Measurements from ENCODE around the gene RNF150.
"Not testable (repeated sequence)": the region's sequence is repeated elsewhere in the genome, so short reads cannot be mapped to it uniquely, and the experiment has no call there.

RNF150 gene

DNA sequence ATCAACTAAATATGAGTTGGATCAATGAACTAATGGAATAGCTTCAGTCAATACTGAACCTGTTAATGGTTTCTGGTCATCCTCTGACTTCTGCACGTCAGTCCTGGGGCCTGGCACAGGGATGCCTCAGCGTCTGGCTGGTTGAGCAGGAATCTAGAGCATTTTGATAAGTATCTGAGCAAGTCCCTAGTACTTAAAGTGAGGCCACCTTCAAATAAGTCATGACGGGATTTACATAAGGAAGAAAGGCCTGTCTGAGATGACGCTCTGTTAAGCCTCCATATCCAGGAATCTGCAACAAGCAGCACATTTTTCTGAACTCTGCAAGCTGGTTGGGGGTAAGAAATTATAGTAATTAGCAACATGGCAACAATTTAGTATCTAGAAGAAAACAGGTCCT lies 293.9 kb downstream of the RNF150 start:
- DNase-seq (ENCODE audit: low spot score), result no peak
- POLR2A ChIA-PET (ENCODE audit: low non-redundant PET), result no interaction called here
- no peak overlapping the region for H3K27ac ChIP-seq
- TF ChIP-seq, protein P1, sequence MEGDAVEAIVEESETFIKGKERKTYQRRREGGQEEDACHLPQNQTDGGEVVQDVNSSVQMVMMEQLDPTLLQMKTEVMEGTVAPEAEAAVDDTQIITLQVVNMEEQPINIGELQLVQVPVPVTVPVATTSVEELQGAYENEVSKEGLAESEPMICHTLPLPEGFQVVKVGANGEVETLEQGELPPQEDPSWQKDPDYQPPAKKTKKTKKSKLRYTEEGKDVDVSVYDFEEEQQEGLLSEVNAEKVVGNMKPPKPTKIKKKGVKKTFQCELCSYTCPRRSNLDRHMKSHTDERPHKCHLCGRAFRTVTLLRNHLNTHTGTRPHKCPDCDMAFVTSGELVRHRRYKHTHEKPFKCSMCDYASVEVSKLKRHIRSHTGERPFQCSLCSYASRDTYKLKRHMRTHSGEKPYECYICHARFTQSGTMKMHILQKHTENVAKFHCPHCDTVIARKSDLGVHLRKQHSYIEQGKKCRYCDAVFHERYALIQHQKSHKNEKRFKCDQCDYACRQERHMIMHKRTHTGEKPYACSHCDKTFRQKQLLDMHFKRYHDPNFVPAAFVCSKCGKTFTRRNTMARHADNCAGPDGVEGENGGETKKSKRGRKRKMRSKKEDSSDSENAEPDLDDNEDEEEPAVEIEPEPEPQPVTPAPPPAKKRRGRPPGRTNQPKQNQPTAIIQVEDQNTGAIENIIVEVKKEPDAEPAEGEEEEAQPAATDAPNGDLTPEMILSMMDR (conservative IDR thresholded peaks at IDR 0.05; ENCODE audit: low read depth), result no peak
- CTCF ChIA-PET, result no interaction called here

GRCh38 chr4:140837736-140838135 lies 295.5 kb downstream of the RNF150 start:
- POLR2A ChIA-PET (ENCODE audit: low non-redundant PET), result no interaction called here
- H3K27ac ChIP-seq, result no peak overlapping the region
- CTCF ChIA-PET, result interaction anchor here (0.6 kb wide), 1 partner anchor 12 kb away, joined by 3 read pairs; no protein-coding TSS in a partner anchor
- TF ChIP-seq, protein P1 (conservative IDR thresholded peaks at IDR 0.05; ENCODE audit: low read depth), result no peak
- DNase-seq (ENCODE audit: low spot score), result no peak

DNA sequence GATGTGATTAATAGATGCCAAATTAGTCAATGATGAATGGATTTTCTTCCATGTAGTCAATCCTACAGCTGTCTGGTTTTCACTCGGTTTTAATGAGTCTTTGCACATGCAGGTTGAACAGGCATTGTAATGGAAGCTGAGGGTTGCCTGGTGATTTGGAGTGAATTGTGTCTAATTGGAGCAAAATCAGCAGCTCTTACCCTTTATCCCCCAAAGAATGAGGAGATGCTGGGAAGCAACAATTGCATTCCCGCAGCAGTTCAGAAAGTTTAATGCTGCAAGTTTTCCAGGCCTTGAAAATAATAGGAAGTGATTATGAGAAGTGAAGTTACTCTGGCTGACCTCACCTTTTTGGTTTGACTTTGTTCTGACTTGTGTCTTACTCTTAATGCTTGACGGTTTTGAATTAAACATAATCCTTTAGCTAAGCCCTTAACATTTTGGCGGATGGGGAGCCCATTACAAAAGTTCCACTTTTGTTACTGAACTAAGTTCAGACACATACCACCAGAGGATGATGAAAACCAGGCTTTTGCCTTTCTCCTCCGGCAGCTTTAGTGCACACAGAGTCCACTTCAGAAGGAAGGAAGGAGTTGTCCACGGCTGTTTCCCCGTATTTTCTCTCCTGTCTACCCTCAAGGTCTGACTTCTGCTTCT lies 298.3 kb downstream of the RNF150 start:
- POLR2A ChIA-PET (ENCODE audit: low non-redundant PET), result no interaction called here
- TF ChIP-seq, protein P1 (conservative IDR thresholded peaks at IDR 0.05; ENCODE audit: low read depth), result no peak
- CTCF ChIA-PET, result interaction anchor here (0.5 to 0.8 kb wide), 2 partner anchors 1000 to 1337 kb away, joined by 3 to 6 read pairs; no protein-coding TSS in a partner anchor
- DNase-seq (ENCODE audit: low spot score), result no peak
- H3K27ac ChIP-seq, result no peak overlapping the region

DNA sequence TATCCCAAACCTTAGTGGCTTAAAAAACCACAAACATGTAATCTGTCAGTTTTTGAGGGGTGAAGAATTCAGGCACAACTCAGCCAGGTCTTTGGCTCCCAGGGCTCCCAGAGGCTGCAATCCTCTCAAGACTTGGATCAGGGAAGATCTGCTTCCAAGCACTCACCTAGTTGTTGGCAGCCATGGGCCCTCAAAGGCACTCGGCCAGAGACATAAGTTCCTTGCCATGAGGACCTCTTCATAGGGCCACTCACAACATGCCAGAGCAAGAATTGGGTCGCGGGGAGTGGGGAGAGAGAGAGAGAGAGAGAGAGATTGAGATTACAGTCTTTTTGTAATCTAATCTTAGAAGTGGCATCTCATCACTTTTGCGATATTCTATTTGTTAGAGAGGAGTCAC lies 300.0 kb downstream of the RNF150 start:
- CTCF ChIA-PET, result no interaction called here
- H3K27ac ChIP-seq, result no peak overlapping the region
- POLR2A ChIA-PET (ENCODE audit: low non-redundant PET), result no interaction called here
- TF ChIP-seq, protein P1 (conservative IDR thresholded peaks at IDR 0.05; ENCODE audit: low read depth), result no peak
- no peak for DNase-seq (ENCODE audit: low spot score)

- ChIA-PET POLR2A (ENCODE audit: low non-redundant PET) (no interaction called here), CTCF (no interaction called here)
- TF ChIP-seq, protein P1 (conservative IDR thresholded peaks at IDR 0.05; ENCODE audit: low read depth), result no peak
- no peak overlapping the region for H3K27ac ChIP-seq
- no peak for DNase-seq (ENCODE audit: low spot score)
Measured at GRCh38 chr4:140829825-140830224, 303.4 kb downstream of the RNF150 start.

DNA sequence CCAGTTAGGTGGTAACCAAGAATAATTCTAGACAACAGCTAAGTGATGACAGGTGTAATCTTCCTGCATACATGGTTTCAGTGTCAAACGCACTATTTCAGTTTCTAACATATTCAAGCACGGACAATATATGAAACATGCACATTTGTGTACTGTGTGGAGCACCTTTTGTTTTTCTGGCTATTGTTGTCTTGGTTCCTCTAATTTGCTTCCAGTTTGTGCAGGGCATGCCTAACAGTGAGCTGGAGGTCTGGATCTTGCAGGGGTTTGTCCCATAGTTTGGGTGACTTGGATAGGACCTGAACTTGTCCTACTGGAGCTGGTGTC lies 306.6 kb downstream of the RNF150 start:
- ChIA-PET CTCF (no interaction called here), POLR2A (ENCODE audit: low non-redundant PET) (interaction anchor here (0.7 kb wide), 1 partner anchor 70 kb away, joined by 4 read pairs; no protein-coding TSS in a partner anchor)
- TF ChIP-seq, protein P1 (conservative IDR thresholded peaks at IDR 0.05; ENCODE audit: low read depth), result no peak
- H3K27ac ChIP-seq, result no peak overlapping the region
- DNase-seq (ENCODE audit: low spot score), result no peak

DNA sequence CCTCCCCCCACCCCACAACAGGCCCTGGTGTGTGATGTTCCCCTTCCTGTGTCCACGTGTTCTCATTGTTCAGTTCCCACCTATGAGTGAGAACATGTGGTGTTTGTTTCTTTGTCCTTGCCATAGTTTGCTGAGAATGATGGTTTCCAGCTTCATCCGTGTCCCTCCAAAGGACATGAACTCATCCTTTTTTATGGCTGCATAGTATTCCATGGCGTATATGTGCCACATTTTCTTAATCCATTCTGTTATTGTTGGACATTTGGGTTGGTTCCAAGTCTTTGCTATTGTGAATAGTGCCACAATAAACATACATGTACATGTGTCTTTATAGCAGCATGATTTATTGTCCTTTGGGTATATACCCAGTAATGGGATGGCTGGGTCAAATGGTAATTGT lies 312.7 kb downstream of the RNF150 start:
- DNase-seq (ENCODE audit: low spot score); CTCF ChIA-PET; POLR2A ChIA-PET (ENCODE audit: low non-redundant PET); H3K27ac ChIP-seq: not testable (repeated sequence)

Measured in RWPE1 (cell line).